ENCODE results near the gene ESYT2. TPM values are rescaled to one million over a fixed set of nuclear protein-coding genes. Genes with fewer than 3 reads are reported as not detected.

Gene ESYT2
- total and polyA plus RNA-seq, 9 of the 15 experiments (the other 6 are each of a cell fraction or from before 2014, with no cell fraction given) = 5.8 to 86.9 (median 64.7) TPM

GRCh38 chr7:158827411-158828132 lies 1.7 kb downstream of the ESYT2 start:
- intact Hi-C loops (cut with micrococcal nuclease) = loop anchor here (2.0 kb wide), 3 partner anchors 87 to 131 kb away; partner anchors contain the start of gene NCAPG2
- no peaks in the 10 kb centered on the region for H3K9me3 ChIP-seq (replicated peaks; ENCODE audit: control insufficient read depth, insufficient read depth, low read depth, low read length)
- WGBS (ENCODE audit: insufficient coverage, low coverage, missing lambda C conversion rate) = 35% methylated on average over 13 of the region's 13 CpGs
- peaks cover 65% of the 10 kb centered on the region for H3K79me2 ChIP-seq (ENCODE audit: control insufficient read depth, insufficient read depth, low read length)
- peak overlapping the region; percentile 81 for H3K4me2 ChIP-seq (ENCODE audit: insufficient read depth, low read length)
- ATAC-seq = no peak
- H3K9ac ChIP-seq (ENCODE audit: insufficient read depth in 1 of 2, low read depth in 2 of 2, low read length in 2 of 2) = peak overlapping the region in 1 of 2 experiments; percentile 86; a peak in 2 of 4 replicates
- peak; percentile 29 to 61 (median 48) for DNase-seq (ENCODE audit: extremely low read depth in 1 of 4, low spot score in 3 of 4)
- no peaks in the 10 kb centered on the region for H3K27me3 ChIP-seq (ENCODE audit: control insufficient read depth in 2 of 2, insufficient read depth in 2 of 2, low read length in 2 of 2)
- no peaks in the 10 kb centered on the region for H3K9me1 ChIP-seq (ENCODE audit: control insufficient read depth, insufficient read depth, low read length)
- H3K27ac ChIP-seq (ENCODE audit: extremely low read depth, low read depth, low read length) = peak overlapping the region; percentile 98
- in situ Hi-C loops (cut with MboI) = no loop called here
- H2AFZ ChIP-seq (ENCODE audit: low read depth, low read length) = 0 out of 2 replicates have a peak overlapping the region, but pooled peaks have one; percentile 37
- peaks cover 14% of the 10 kb centered on the region; the same call in 1 of the 2 replicates for H4K20me1 ChIP-seq (replicated peaks; ENCODE audit: control insufficient read depth, insufficient read depth, low read length)
- CTCF ChIA-PET (ENCODE audit: low intra/inter-chr PET ratio) = no interaction called here
- BruUV-seq (replicated peaks) = TSS peak; percentile 68
- no peak for FAIRE-seq
- POLR2A ChIA-PET = interaction anchor here (0.9 to 1.6 kb wide), 4 partner anchors 9 to 31 kb away, joined by 3 to 11 read pairs (median 4); no protein-coding TSS in a partner anchor
- peaks cover 30 to 32% of the 10 kb centered on the region in 2 experiments for H3K4me1 ChIP-seq (replicated peaks in 1 of 2; ENCODE audit: control insufficient read depth in 2 of 2, insufficient read depth in 2 of 2, low read length in 2 of 2)
- H3K36me3 ChIP-seq (ENCODE audit: control insufficient read depth, insufficient read depth, low read length) = peaks cover 8% of the 10 kb centered on the region
- peak overlapping the region; percentile 67 for H3K4me3 ChIP-seq
- TF ChIP-seq ZFP91 (CRISPR knock-in tag; IDR thresholded peaks at IDR 0.05) (no peak), ATF2 (CRISPR knock-in tag; IDR thresholded peaks at IDR 0.05) (no peak), EGR1 (conservative IDR thresholded peaks at IDR 0.05) (0 out of 2 replicates have a peak, but pooled peaks have one; percentile 11), ASH1L (IDR thresholded peaks at IDR 0.05; ENCODE audit: borderline replicate concordance, low read depth, partially characterized antibody) (peak; percentile 24), NCOA6 (IDR thresholded peaks at IDR 0.05) (0 out of 2 replicates have a peak, but pooled peaks have one; percentile 45), PBX2 (CRISPR knock-in tag; IDR thresholded peaks at IDR 0.05; ENCODE audit: low read depth) (no peak), PBX2 (tag; conservative IDR thresholded peaks at IDR 0.05; ENCODE audit: low read depth) (no peak), ZBTB26 (CRISPR knock-in tag; IDR thresholded peaks at IDR 0.05) (no peak), ZNF551 (CRISPR knock-in tag; IDR thresholded peaks at IDR 0.05) (no peak), PKNOX1 (IDR thresholded peaks at IDR 0.05) (no peak), FUS (optimal IDR thresholded peaks at IDR 0.05; ENCODE audit: low read depth, low read length) (no peak)

Data from K562 (cell line).